GM12878 (cell line): ENCODE measurements around the gene PLXNC1. TPM values are rescaled to one million over a fixed set of nuclear protein-coding genes. Genes with fewer than 3 reads are reported as not detected.

Experiments used
- ATAC-seq: fragments of 200-7000 bp; cut with Tn5 transposase; 3 replicates; pipeline ENCODE4 v1.9.1; 2020; ENCODE audit warnings: mild to moderate bottlenecking, moderate library complexity
- BruUV-seq: library from RNA; stranded (reverse); fragments of 400-500 nt; replicated peaks from 2 replicates; lab custom pipeline; 2021; lab: Mats Ljungman, UMichigan
- CTCF ChIA-PET: fragments of 300-600 bp; sonication (Branson Sonifier 250); formaldehyde crosslinking; extraction: SDS; loops from one replicate; lab custom pipeline; 2021; ENCODE audit warnings: inconsistent platforms; lab: Yijun Ruan, JAX
- POLR2A ChIA-PET: fragments of 350-600 bp; formaldehyde crosslinking; extraction: SDS; loops from one replicate; lab custom pipeline; 2021; ENCODE audit warnings: inconsistent platforms; lab: Charles Lee
- RAD21 ChIA-PET: fragments of 300-600 bp; sonication (Branson Sonifier 250); formaldehyde crosslinking; loops from one replicate; lab custom pipeline; 2023; ENCODE audit warnings: antibody characterized with exemption; ENCODE audit not compliant: unreplicated experiment; lab: Charles Lee
- SMC1A ChIA-PET: fragments of 300-600 bp; sonication (Branson Sonifier 250); formaldehyde crosslinking; loops from one replicate; lab custom pipeline; 2023; ENCODE audit not compliant: unreplicated experiment, uncharacterized antibody; lab: Charles Lee
- DNase-seq: peaks from one replicate; pipeline ENCODE4 v3.0.0-alpha.2; 2011; ENCODE audit warnings: low read depth, low spot score
- FAIRE-seq: peaks from 3 replicates; lab custom pipeline; 2011; peaks lifted over from hg19 to GRCh38; lab: Jason Lieb, UNC
- H2AFZ ChIP-seq: 2 replicates; pipeline ENCODE4 v1.6.0; 2011; ENCODE audit warnings: low read depth, low read length, control low read depth; ENCODE audit not compliant: control insufficient read depth
- H3K27ac ChIP-seq: 2 replicates; pipeline ENCODE4 v1.5.1; 2011; ENCODE audit warnings: control low read depth; ENCODE audit not compliant: control insufficient read depth, insufficient read depth
- H3K27me3 ChIP-seq, 2 experiments: replicated peaks in 1 of 2; 2 replicates each; pipeline versions ENCODE4 v1.6.0 to v1.6.1; 2011; ENCODE audit warnings: low read length in 1 of 2; ENCODE audit not compliant: control insufficient read depth in 2 of 2, insufficient read depth in 2 of 2
- H3K36me3 ChIP-seq, 2 experiments: 2 replicates each; pipeline ENCODE4 v1.5.1; 2011; ENCODE audit warnings: low read length in 1 of 2; ENCODE audit not compliant: control insufficient read depth in 2 of 2, insufficient read depth in 2 of 2
- H3K4me1 ChIP-seq: 2 replicates; pipeline ENCODE4 v1.6.1; 2011; ENCODE audit warnings: mild to moderate bottlenecking, low read length, moderate library complexity, mixed read lengths; ENCODE audit not compliant: control insufficient read depth, insufficient read depth
- H3K4me2 ChIP-seq: 2 replicates; pipeline ENCODE4 v1.6.0; 2011; ENCODE audit warnings: control low read depth; ENCODE audit not compliant: control insufficient read depth, insufficient read depth
- H3K4me3 ChIP-seq: fragments of 200-600 bp; sonication (generic); 2 replicates; pipeline ENCODE4 v1.5.1; 2016
- H3K79me2 ChIP-seq: 2 replicates; pipeline ENCODE4 v1.6.0; 2011; ENCODE audit warnings: low read length; ENCODE audit not compliant: control insufficient read depth, insufficient read depth
- H3K9ac ChIP-seq: 2 replicates; pipeline ENCODE4 v1.8.0; 2011; ENCODE audit warnings: low read length, control low read depth, mixed read lengths; ENCODE audit not compliant: control insufficient read depth, insufficient read depth
- H3K9me3 ChIP-seq: replicated peaks from 3 replicates; pipeline ENCODE4 v1.5.1; 2011; ENCODE audit warnings: mild to moderate bottlenecking, low read length; ENCODE audit not compliant: control insufficient read depth, insufficient read depth
- H4K20me1 ChIP-seq: 2 replicates; pipeline ENCODE4 v1.6.0; 2011; ENCODE audit not compliant: control insufficient read depth, insufficient read depth
- CHD2 ChIP-seq: IDR thresholded peaks from 2 replicates; pipeline ENCODE4 v1.6.1; 2011; ENCODE audit warnings: low read depth, low read length, improper control_type of control experiment, borderline replicate concordance
- CHD4 ChIP-seq: fragments of 200-600 bp; sonication (generic); IDR thresholded peaks from 2 replicates; pipeline ENCODE4 v1.6.1; 2016; ENCODE audit warnings: mild to moderate bottlenecking
- ESRRA ChIP-seq: IDR thresholded peaks from 2 replicates; pipeline ENCODE4 v1.6.1; 2012; ENCODE audit warnings: mild to moderate bottlenecking, low read length, improper control_type of control experiment
- HCFC1 ChIP-seq: fragments of 150-350 bp; IDR thresholded peaks from 2 replicates; pipeline ENCODE4 v1.6.1; 2014; ENCODE audit warnings: low read length
- HDAC2 ChIP-seq: fragments of 200-600 bp; sonication (generic); IDR thresholded peaks from 2 replicates; pipeline ENCODE4 v1.6.1; 2017
- HDGF ChIP-seq: fragments of 450-650 bp; IDR thresholded peaks from 2 replicates; pipeline ENCODE4 v1.6.1; 2016; ENCODE audit warnings: antibody characterized with exemption
- JUNB ChIP-seq: IDR thresholded peaks from 2 replicates; pipeline ENCODE4 v1.6.1; 2016; ENCODE audit warnings: antibody characterized with exemption, mild to moderate bottlenecking
- NR2F1 ChIP-seq: fragments of 450-650 bp; conservative IDR thresholded peaks from 2 replicates; pipeline ENCODE4 v1.6.1; 2017; ENCODE audit warnings: mild to moderate bottlenecking
- RFX5 ChIP-seq: IDR thresholded peaks from 2 replicates; pipeline ENCODE4 v1.6.1; 2011; ENCODE audit warnings: low read depth, low read length, improper control_type of control experiment
- SIX5 ChIP-seq: IDR thresholded peaks from 2 replicates; pipeline ENCODE4 v1.6.1; 2011; ENCODE audit warnings: mild to moderate bottlenecking, low read depth, low read length, moderate library complexity; ENCODE audit not compliant: severe bottlenecking
- TCF12 ChIP-seq: IDR thresholded peaks from 2 replicates; pipeline ENCODE4 v1.6.1; 2011; ENCODE audit warnings: low read depth, mild to moderate bottlenecking, low read length
- WGBS: methylation state at CpG from one replicate; pipeline ENCODE4 v1.1.6; 2016; ENCODE audit warnings: low lambda C conversion rate; ENCODE audit not compliant: insufficient replicate concordance, insufficient coverage; ENCODE audit errors: missing lambda C conversion rate; 5-methylcytosine and 5-hydroxymethylcytosine counted together
- in situ Hi-C: fragments of 300-500 bp; cut with MboI; formaldehyde crosslinking; loops from 9 replicates; pipeline ENCODE4 v1.14.3; 2018; ENCODE audit warnings: mixed read lengths
- intact Hi-C: fragments of 100-400 bp; cut with micrococcal nuclease; formaldehyde crosslinking; loops from one replicate; pipeline ENCODE4 v1.14.2; 2022; ENCODE audit not compliant: unreplicated experiment
- polyA plus RNA-seq, 11 experiments: library from polyadenylated mRNA; depleted of rRNA in 4 of 11; unstranded in 6 of 11; stranded (reverse) in 5 of 11; fragments of >200 nt; fragmentation: Nextera tagmentation in 4 of 11; fragmentation: Illumina TruSeq in 1 of 11; extraction: Ambion mirVana in 4 of 11; extraction: Trizol in 1 of 11; gene quantifications; 1 replicate in 1 of 11; 2 replicates in 10 of 11; pipeline versions ENCODE4 v1.2.1 to v1.2.3, GENCODE V29; 2011 to 2016; ENCODE audit warnings: inconsistent platforms in 2 of 11, missing spikeins in 2 of 11, low read depth in 1 of 11
- total RNA-seq, 4 experiments: library from RNA; depleted of rRNA in 3 of 4; stranded (reverse); fragments of >200 nt in 3 of 4; fragmentation: Illumina TruSeq in 1 of 4; extraction: Trizol in 1 of 4; gene quantifications; 2 replicates each; pipeline versions ENCODE4 v1.2.1 to v1.2.3, GENCODE V29; 2013 to 2021
- TF ChIP-seq, protein P1 (sequence below): fragments of 450-650 bp; IDR thresholded peaks from 2 replicates; pipeline ENCODE4 v1.6.1; 2014; ENCODE audit warnings: mild to moderate bottlenecking
- TF ChIP-seq, protein P2 (sequence below): IDR thresholded peaks from 2 replicates; pipeline ENCODE4 v1.6.1; 2011; ENCODE audit warnings: low read depth, low read length, improper control_type of control experiment, borderline replicate concordance
- TF ChIP-seq, protein P3 (sequence below): fragments of 450-650 bp; IDR thresholded peaks from 2 replicates; pipeline ENCODE4 v1.6.1; 2016; ENCODE audit warnings: mild to moderate bottlenecking
- TF ChIP-seq, protein P4 (sequence below): fragments of 450-650 bp; IDR thresholded peaks from 2 replicates; pipeline ENCODE4 v1.6.1; 2016; ENCODE audit warnings: mild to moderate bottlenecking, moderate library complexity, borderline replicate concordance
- TF ChIP-seq, protein P5 (sequence below): fragments of 450-650 bp; IDR thresholded peaks from 2 replicates; pipeline ENCODE4 v1.6.1; 2016; ENCODE audit warnings: mild to moderate bottlenecking

The PLXNC1 gene
- total and polyA plus RNA-seq, 10 of the 15 experiments (the other 5 are each of a cell fraction or from before 2014, with no cell fraction given): 5.2 to 41.2 (median 24.6) TPM

DNA sequence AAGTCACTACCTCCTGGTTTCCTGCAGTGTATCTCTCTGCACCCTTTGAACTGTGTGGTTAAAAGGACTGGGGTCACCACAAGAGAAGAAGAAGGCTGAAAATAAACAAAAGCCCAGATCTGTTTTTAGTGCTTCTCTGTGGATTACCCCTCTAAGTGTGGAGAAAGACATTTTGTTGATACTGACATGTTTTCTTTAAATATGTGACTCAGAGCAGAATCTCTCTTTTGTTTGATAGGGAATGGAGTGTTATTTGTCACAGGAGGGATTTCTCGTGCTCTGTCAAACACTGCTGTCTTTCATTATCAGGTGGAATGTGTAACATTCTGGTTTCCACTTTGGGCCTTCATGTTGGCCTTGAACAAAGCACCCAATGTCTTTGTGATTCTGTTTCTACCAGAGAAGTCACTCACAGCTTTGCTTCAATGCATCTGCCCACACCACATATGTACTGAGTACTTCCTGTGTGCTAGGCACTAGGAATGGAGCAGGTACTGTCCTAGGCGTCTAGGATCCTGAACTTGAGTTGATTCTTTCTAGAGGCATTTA is 82.1 kb downstream of the PLXNC1 start:
- no peak overlapping the region for H2AFZ ChIP-seq
- no peak overlapping the region for H3K4me3 ChIP-seq
- 21% methylated on average over 2 of the region's 2 CpGs for WGBS
- ChIA-PET RAD21 (interaction anchor here (1.5 kb wide), 1 partner anchor 22 kb away, joined by 7 read pairs; no protein-coding TSS in a partner anchor), CTCF (interaction anchor here (1.4 kb wide), 1 partner anchor 39 kb away, joined by 3 read pairs; no protein-coding TSS in a partner anchor), POLR2A (interaction anchor here (0.8 kb wide), 1 partner anchor 79 kb away, joined by 3 read pairs; no protein-coding TSS in a partner anchor), SMC1A (interaction anchor here (0.6 to 1.3 kb wide), 5 partner anchors 9 to 408 kb away, joined by 3 to 5 read pairs (median 4); no protein-coding TSS in a partner anchor)
- intact Hi-C loops: no loop called here
- ATAC-seq (peak; percentile 60), DNase-seq (peak; percentile 48), FAIRE-seq (no peak)
- no peaks in the 10 kb centered on the region for H4K20me1 ChIP-seq
- peaks cover 39% of the 10 kb centered on the region for H3K4me1 ChIP-seq
- H3K27me3 ChIP-seq: no peaks in the 10 kb centered on the region
- BruUV-seq: no TSS peak
- no peaks in the 10 kb centered on the region for H3K79me2 ChIP-seq
- H3K9me3 ChIP-seq: no peaks in the 10 kb centered on the region; the same call in 2 of the 3 replicates
- in situ Hi-C loops: no loop called here
- no peak overlapping the region for H3K4me2 ChIP-seq
- no peak overlapping the region for H3K9ac ChIP-seq
- H3K36me3 ChIP-seq: peaks cover 0 to 21% of the 10 kb centered on the region in 2 experiments; a peak in 3 of 4 replicates
- peak overlapping the region; percentile 1; the same call in 1 of the 2 replicates for H3K27ac ChIP-seq
- TF ChIP-seq, protein P1, sequence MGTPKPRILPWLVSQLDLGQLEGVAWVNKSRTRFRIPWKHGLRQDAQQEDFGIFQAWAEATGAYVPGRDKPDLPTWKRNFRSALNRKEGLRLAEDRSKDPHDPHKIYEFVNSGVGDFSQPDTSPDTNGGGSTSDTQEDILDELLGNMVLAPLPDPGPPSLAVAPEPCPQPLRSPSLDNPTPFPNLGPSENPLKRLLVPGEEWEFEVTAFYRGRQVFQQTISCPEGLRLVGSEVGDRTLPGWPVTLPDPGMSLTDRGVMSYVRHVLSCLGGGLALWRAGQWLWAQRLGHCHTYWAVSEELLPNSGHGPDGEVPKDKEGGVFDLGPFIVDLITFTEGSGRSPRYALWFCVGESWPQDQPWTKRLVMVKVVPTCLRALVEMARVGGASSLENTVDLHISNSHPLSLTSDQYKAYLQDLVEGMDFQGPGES: no peak
- TF ChIP-seq HCFC1 (no peak), TCF12 (no peak), JUNB (peak; percentile 38; the same call in 1 of the 2 replicates), NR2F1 (peak; percentile 77), HDGF (no peak; the same call in 1 of the 2 replicates), CHD2 (no peak), HDAC2 (no peak), ESRRA (no peak), SIX5 (no peak), CHD4 (no peak), RFX5 (no peak)
- TF ChIP-seq, protein P2, sequence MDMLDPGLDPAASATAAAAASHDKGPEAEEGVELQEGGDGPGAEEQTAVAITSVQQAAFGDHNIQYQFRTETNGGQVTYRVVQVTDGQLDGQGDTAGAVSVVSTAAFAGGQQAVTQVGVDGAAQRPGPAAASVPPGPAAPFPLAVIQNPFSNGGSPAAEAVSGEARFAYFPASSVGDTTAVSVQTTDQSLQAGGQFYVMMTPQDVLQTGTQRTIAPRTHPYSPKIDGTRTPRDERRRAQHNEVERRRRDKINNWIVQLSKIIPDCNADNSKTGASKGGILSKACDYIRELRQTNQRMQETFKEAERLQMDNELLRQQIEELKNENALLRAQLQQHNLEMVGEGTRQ: no peak
- TF ChIP-seq, protein P3, sequence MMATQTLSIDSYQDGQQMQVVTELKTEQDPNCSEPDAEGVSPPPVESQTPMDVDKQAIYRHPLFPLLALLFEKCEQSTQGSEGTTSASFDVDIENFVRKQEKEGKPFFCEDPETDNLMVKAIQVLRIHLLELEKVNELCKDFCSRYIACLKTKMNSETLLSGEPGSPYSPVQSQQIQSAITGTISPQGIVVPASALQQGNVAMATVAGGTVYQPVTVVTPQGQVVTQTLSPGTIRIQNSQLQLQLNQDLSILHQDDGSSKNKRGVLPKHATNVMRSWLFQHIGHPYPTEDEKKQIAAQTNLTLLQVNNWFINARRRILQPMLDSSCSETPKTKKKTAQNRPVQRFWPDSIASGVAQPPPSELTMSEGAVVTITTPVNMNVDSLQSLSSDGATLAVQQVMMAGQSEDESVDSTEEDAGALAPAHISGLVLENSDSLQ: peak; percentile 79
- TF ChIP-seq, protein P4, sequence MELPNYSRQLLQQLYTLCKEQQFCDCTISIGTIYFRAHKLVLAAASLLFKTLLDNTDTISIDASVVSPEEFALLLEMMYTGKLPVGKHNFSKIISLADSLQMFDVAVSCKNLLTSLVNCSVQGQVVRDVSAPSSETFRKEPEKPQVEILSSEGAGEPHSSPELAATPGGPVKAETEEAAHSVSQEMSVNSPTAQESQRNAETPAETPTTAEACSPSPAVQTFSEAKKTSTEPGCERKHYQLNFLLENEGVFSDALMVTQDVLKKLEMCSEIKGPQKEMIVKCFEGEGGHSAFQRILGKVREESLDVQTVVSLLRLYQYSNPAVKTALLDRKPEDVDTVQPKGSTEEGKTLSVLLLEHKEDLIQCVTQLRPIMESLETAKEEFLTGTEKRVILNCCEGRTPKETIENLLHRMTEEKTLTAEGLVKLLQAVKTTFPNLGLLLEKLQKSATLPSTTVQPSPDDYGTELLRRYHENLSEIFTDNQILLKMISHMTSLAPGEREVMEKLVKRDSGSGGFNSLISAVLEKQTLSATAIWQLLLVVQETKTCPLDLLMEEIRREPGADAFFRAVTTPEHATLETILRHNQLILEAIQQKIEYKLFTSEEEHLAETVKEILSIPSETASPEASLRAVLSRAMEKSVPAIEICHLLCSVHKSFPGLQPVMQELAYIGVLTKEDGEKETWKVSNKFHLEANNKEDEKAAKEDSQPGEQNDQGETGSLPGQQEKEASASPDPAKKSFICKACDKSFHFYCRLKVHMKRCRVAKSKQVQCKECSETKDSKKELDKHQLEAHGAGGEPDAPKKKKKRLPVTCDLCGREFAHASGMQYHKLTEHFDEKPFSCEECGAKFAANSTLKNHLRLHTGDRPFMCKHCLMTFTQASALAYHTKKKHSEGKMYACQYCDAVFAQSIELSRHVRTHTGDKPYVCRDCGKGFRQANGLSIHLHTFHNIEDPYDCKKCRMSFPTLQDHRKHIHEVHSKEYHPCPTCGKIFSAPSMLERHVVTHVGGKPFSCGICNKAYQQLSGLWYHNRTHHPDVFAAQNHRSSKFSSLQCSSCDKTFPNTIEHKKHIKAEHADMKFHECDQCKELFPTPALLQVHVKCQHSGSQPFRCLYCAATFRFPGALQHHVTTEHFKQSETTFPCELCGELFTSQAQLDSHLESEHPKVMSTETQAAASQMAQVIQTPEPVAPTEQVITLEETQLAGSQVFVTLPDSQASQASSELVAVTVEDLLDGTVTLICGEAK: no peak
- TF ChIP-seq, protein P5, sequence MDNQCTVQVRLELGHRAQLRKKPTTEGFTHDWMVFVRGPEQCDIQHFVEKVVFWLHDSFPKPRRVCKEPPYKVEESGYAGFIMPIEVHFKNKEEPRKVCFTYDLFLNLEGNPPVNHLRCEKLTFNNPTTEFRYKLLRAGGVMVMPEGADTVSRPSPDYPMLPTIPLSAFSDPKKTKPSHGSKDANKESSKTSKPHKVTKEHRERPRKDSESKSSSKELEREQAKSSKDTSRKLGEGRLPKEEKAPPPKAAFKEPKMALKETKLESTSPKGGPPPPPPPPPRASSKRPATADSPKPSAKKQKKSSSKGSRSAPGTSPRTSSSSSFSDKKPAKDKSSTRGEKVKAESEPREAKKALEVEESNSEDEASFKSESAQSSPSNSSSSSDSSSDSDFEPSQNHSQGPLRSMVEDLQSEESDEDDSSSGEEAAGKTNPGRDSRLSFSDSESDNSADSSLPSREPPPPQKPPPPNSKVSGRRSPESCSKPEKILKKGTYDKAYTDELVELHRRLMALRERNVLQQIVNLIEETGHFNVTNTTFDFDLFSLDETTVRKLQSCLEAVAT: 0 out of 2 replicates have a peak, but pooled peaks have one; percentile 13
